GM18505 (cell line): Measurements from ENCODE around the gene AHSA1.

Source experiments
- ATAC-seq: cut with Tn5 transposase; IDR thresholded peaks from one replicate; pipeline ENCODE4 v1.9.1; 2021; ENCODE audit not compliant: unreplicated experiment
- POLR2A ChIP-seq: IDR thresholded peaks from 4 replicates; pipeline ENCODE4 v1.6.1; 2011; ENCODE audit warnings: borderline replicate concordance; ENCODE audit not compliant: insufficient read depth, insufficient read length; ENCODE audit errors: extremely low read depth

The AHSA1 gene

DNA sequence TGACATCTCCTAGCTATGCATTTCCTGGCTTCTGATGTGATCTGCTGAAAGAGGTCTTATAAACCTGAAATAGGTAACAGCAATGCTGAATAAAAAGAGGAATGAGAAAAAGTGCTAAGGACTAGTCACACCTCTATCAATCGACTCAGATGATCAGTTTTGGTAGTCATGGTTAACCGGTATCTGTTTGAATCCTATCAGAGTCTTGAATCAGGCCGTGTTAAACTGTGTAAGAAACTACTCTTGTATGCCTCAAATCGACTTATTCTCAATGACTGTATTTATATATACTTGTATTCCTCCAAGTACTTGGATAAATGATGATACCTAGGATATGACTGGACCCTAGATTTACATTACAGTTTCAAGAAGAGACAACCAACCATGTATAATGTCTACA, 51.5 kb downstream of the AHSA1 start:
- ATAC-seq, result no peak
- no peak for TF ChIP-seq POLR2A

DNA sequence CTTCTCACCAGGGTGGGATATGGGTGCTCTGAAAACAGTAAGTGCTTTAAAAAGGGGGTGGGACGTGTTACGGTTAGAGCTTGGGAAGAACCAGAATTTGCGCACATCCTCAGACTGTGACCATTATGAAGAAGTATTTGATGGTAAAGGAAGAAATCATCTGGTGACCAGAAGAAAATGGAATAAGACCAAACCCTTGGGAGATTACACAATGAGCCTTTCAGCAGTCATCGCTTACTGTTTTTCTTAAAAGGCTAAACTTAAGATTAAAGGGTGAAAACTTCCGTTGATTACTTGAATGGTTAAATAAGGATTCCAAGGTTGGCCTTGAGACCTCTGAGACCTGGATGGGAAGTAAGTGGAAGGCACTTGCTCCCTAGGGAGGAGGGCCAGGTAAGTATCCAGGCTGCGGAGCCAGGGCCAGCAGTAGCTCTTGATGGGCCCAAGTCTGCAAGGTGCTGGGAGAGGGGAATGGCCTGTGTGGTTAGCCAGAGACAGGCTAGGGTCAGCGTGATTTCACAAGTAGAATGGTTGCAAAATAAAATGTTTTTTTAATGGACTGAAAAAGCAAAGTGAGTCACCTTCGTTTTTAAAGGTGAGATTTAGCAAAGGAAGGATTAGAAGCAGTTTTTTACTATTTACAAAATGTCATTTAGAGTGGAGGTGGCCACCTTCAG, 53.7 kb downstream of the AHSA1 start:
- no peak for TF ChIP-seq POLR2A
- ATAC-seq, result no peak

DNA sequence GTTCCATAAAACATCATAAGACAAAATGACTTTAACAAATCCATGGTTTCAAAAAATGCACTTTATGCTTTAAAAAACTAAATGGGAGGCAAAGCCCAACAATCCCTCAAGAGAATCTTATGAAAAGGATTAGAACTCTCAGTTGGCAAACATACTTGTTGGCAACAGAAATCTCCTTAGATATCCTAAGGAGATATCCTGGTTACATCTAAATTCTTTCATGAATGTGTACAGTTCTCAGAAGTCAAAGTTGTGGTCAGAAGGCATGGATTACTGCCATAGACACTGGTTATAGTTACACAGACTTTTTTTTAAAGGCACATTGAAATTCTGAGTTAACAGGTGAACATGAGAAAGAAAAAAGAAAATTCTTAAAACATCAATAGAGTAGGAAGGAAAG, 58.2 kb downstream of the AHSA1 start:
- no peak for TF ChIP-seq POLR2A
- no peak for ATAC-seq
